Mesenchymal stem cell (in vitro differentiated cells and primary cell): ENCODE data around the gene IDI1.
"Not testable (repeated sequence)": the region's sequence is repeated elsewhere in the genome, so short reads cannot be mapped to it uniquely, and the experiment has no call there.

Experiments used
- DNase-seq: peaks from one replicate; pipeline ENCODE4 v3.0.0-alpha.2; 2013
- H2AFZ ChIP-seq: one replicate; pipeline ENCODE4 v1.6.1; 2013; ENCODE audit warnings: low read depth, mild to moderate bottlenecking, control low read depth, inconsistent platforms, low read length, moderate library complexity
- H2AK5ac ChIP-seq: 2 replicates; pipeline ENCODE4 v1.6.1; 2013; ENCODE audit warnings: low read length, moderate library complexity, mild to moderate bottlenecking, inconsistent platforms; ENCODE audit not compliant: severe bottlenecking
- H2BK120ac ChIP-seq: one replicate; pipeline ENCODE4 v1.6.1; 2013; ENCODE audit warnings: low read depth, mild to moderate bottlenecking, inconsistent platforms, low read length, moderate library complexity
- H2BK12ac ChIP-seq, 2 experiments: one replicate each; pipeline ENCODE4 v1.6.1; 2013; ENCODE audit warnings: inconsistent platforms in 2 of 2, low read length in 2 of 2, mild to moderate bottlenecking in 2 of 2, moderate library complexity in 2 of 2, control low read depth in 1 of 2
- H2BK15ac ChIP-seq: one replicate; pipeline ENCODE4 v1.6.1; 2013; ENCODE audit warnings: mild to moderate bottlenecking, low read depth, inconsistent platforms; ENCODE audit not compliant: poor library complexity, severe bottlenecking
- H2BK5ac ChIP-seq: 2 replicates; pipeline ENCODE4 v1.6.1; 2013; ENCODE audit warnings: low read depth, mild to moderate bottlenecking, low read length, control low read depth, inconsistent platforms; ENCODE audit not compliant: poor library complexity, severe bottlenecking
- H3K14ac ChIP-seq, 2 experiments: one replicate each; pipeline ENCODE4 v1.6.1; 2013; ENCODE audit warnings: inconsistent platforms in 2 of 2, low read length in 2 of 2, control low read depth in 1 of 2, mild to moderate bottlenecking in 1 of 2, moderate library complexity in 1 of 2
- H3K18ac ChIP-seq, 2 experiments: one replicate each; pipeline ENCODE4 v1.6.1; 2013; ENCODE audit warnings: inconsistent platforms in 2 of 2, low read length in 2 of 2, control low read depth in 1 of 2, low read depth in 1 of 2, mild to moderate bottlenecking in 1 of 2
- H3K23ac ChIP-seq, 2 experiments: one replicate each; pipeline ENCODE4 v1.6.1; 2013; ENCODE audit warnings: inconsistent platforms in 2 of 2, low read length in 2 of 2, mild to moderate bottlenecking in 2 of 2, moderate library complexity in 2 of 2, control low read depth in 1 of 2
- H3K27ac ChIP-seq: 2 replicates; pipeline ENCODE4 v1.5.1; 2013; ENCODE audit warnings: mild to moderate bottlenecking, moderate library complexity, low read length, control low read depth, inconsistent platforms; ENCODE audit not compliant: poor library complexity, severe bottlenecking
- H3K27me3 ChIP-seq, 2 experiments: 2 replicates each; pipeline versions ENCODE4 v1.6.1 to v1.7.0; 2013; ENCODE audit warnings: low read length in 2 of 2, mild to moderate bottlenecking in 2 of 2, moderate library complexity in 2 of 2, control low read depth in 1 of 2, inconsistent platforms in 1 of 2; ENCODE audit not compliant: control insufficient read depth in 1 of 2, insufficient read depth in 1 of 2
- H3K36me3 ChIP-seq, 2 experiments: 2 replicates each; pipeline versions ENCODE4 v1.6.1 to v1.7.0; 2013; ENCODE audit warnings: low read length in 2 of 2, control low read depth in 1 of 2, inconsistent platforms in 1 of 2, low read depth in 1 of 2, mild to moderate bottlenecking in 1 of 2; ENCODE audit not compliant: insufficient read depth in 2 of 2, control insufficient read depth in 1 of 2
- H3K4ac ChIP-seq, 2 experiments: one replicate each; pipeline ENCODE4 v1.6.1; 2013; ENCODE audit warnings: inconsistent platforms in 2 of 2, low read length in 2 of 2, mild to moderate bottlenecking in 2 of 2, moderate library complexity in 2 of 2, control low read depth in 1 of 2, low read depth in 1 of 2
- H3K4me1 ChIP-seq: 2 replicates; pipeline ENCODE4 v1.6.1; 2013; ENCODE audit warnings: low read depth, low read length, control low read depth; ENCODE audit not compliant: control insufficient read depth, insufficient read depth
- H3K4me2 ChIP-seq: 2 replicates; pipeline ENCODE4 v1.6.1; 2013; ENCODE audit warnings: low read length, mild to moderate bottlenecking, inconsistent platforms; ENCODE audit not compliant: poor library complexity, severe bottlenecking
- H3K4me3 ChIP-seq, 2 experiments: 2 replicates each; pipeline versions ENCODE4 v1.5.1 to v1.7.0; 2013; ENCODE audit warnings: low read length in 2 of 2, mild to moderate bottlenecking in 2 of 2, control low read depth in 1 of 2, low read depth in 1 of 2; ENCODE audit not compliant: insufficient read depth in 1 of 2
- H3K79me1 ChIP-seq: replicated peaks from 2 replicates; pipeline ENCODE4 v1.6.1; 2013; ENCODE audit warnings: mild to moderate bottlenecking, control low read depth, low read length, inconsistent platforms; ENCODE audit not compliant: poor library complexity, severe bottlenecking
- H3K9ac ChIP-seq: 2 replicates; pipeline ENCODE4 v1.7.0; 2013; ENCODE audit warnings: mild to moderate bottlenecking, low read length, moderate library complexity
- H3K9me3 ChIP-seq: 2 replicates; pipeline ENCODE4 v1.7.0; 2013; ENCODE audit warnings: mild to moderate bottlenecking, low read length; ENCODE audit not compliant: control insufficient read depth
- H4K8ac ChIP-seq: one replicate; pipeline ENCODE4 v1.6.1; 2013; ENCODE audit warnings: inconsistent platforms, mild to moderate bottlenecking, low read length, moderate library complexity
- H4K91ac ChIP-seq: one replicate; pipeline ENCODE4 v1.6.1; 2013; ENCODE audit warnings: mild to moderate bottlenecking, low read length, inconsistent platforms
- WGBS: methylation state at CpG from one replicate; pipeline ENCODE4 v1.1.7; 2013; ENCODE audit warnings: mixed read lengths; 5-methylcytosine and 5-hydroxymethylcytosine counted together

IDI1 gene

GRCh38 chr10:1011696-1012095 is 37.2 kb downstream of the IDI1 start:
- Histone ChIP-seq H3K14ac (no peak overlapping the region), H2BK120ac (no peak overlapping the region), H2AK5ac (no peak overlapping the region), H3K9me3 (no peaks in the 10 kb centered on the region), H2AFZ (no peak overlapping the region), H3K4me3 (no peak overlapping the region), H3K9ac (no peak overlapping the region), H4K91ac (no peak overlapping the region), H3K4me1 (no peaks in the 10 kb centered on the region), H4K8ac (no peak overlapping the region), H3K23ac (no peak overlapping the region), H3K27me3 (no peaks in the 10 kb centered on the region), H2BK12ac (no peak overlapping the region), H3K27ac (no peak overlapping the region), H2BK5ac (no peak overlapping the region), H3K4me2 (no peak overlapping the region), H3K18ac (no peak overlapping the region), H3K79me1 (peaks cover 35% of the 10 kb centered on the region), H3K4ac (no peak overlapping the region), H2BK15ac (no peak overlapping the region), H3K36me3 (peaks cover 72 to 92% of the 10 kb centered on the region in 2 experiments)
- no peak for DNase-seq
- 97% methylated on average over 16 of the region's 16 CpGs for WGBS

- H3K4ac ChIP-seq = no peak overlapping the region
- no peak overlapping the region for H3K4me2 ChIP-seq
- WGBS = 91% methylated on average over 7 of the region's 7 CpGs
These were observed 38.2 kb downstream of the IDI1 start for GRCh38 chr10:1010703-1011102.

GRCh38 chr10:1009947-1010346 is 39.0 kb downstream of the IDI1 start:
- H3K9ac ChIP-seq, H2AFZ ChIP-seq, H2BK15ac ChIP-seq, H3K27me3 ChIP-seq, DNase-seq, H3K27ac ChIP-seq, H3K4me3 ChIP-seq, H3K14ac ChIP-seq, H3K9me3 ChIP-seq, H3K18ac ChIP-seq, H4K8ac ChIP-seq, H2BK12ac ChIP-seq, H3K4me2 ChIP-seq, H3K4me1 ChIP-seq, H2BK5ac ChIP-seq, H4K91ac ChIP-seq, H2BK120ac ChIP-seq, H3K23ac ChIP-seq, H3K4ac ChIP-seq, H2AK5ac ChIP-seq: not testable (repeated sequence)
- 73% methylated on average over 7 of the region's 8 CpGs for WGBS
- Histone ChIP-seq H3K36me3 (peaks cover 72 to 92% of the 10 kb centered on the region in 2 experiments), H3K79me1 (peaks cover 35% of the 10 kb centered on the region)

More at GRCh38 chr10:1010703-1011102, 38.2 kb downstream of the IDI1 start:
- H2BK120ac ChIP-seq = no peak overlapping the region
- DNase-seq = no peak
- no peak overlapping the region for H4K91ac ChIP-seq
- no peak overlapping the region for H3K9ac ChIP-seq
- H2BK12ac ChIP-seq = no peak overlapping the region
- H3K9me3 ChIP-seq = no peaks in the 10 kb centered on the region
- H3K27me3 ChIP-seq = no peaks in the 10 kb centered on the region
- no peak overlapping the region for H3K14ac ChIP-seq
- no peak overlapping the region for H2BK15ac ChIP-seq
- no peak overlapping the region for H3K23ac ChIP-seq
- no peak overlapping the region for H3K27ac ChIP-seq
- no peak overlapping the region for H4K8ac ChIP-seq
- no peak overlapping the region for H3K18ac ChIP-seq
- no peaks in the 10 kb centered on the region for H3K4me1 ChIP-seq
- H2AK5ac ChIP-seq = no peak overlapping the region
- H3K79me1 ChIP-seq = peaks cover 34% of the 10 kb centered on the region
- H3K36me3 ChIP-seq = peaks cover 74 to 92% of the 10 kb centered on the region in 2 experiments
- no peak overlapping the region for H2AFZ ChIP-seq
- no peak overlapping the region for H3K4me3 ChIP-seq
- H2BK5ac ChIP-seq = no peak overlapping the region

GRCh38 chr10:1009071-1009494 is 39.8 kb downstream of the IDI1 start:
- no peak overlapping the region for H3K4me2 ChIP-seq
- H3K23ac ChIP-seq = no peak overlapping the region
- no peak overlapping the region for H2AK5ac ChIP-seq
- no peak overlapping the region for H3K18ac ChIP-seq
- 93% methylated on average over 9 of the region's 9 CpGs for WGBS
- H2BK120ac ChIP-seq = no peak overlapping the region
- H3K36me3 ChIP-seq = peaks cover 73 to 93% of the 10 kb centered on the region in 2 experiments
- no peak overlapping the region for H3K9ac ChIP-seq
- peaks cover 39% of the 10 kb centered on the region for H3K79me1 ChIP-seq
- H2AFZ ChIP-seq = no peak overlapping the region
- H3K4me1 ChIP-seq = no peaks in the 10 kb centered on the region
- H3K4me3 ChIP-seq = no peak overlapping the region
- DNase-seq = no peak
- H3K9me3 ChIP-seq = no peaks in the 10 kb centered on the region
- H3K14ac ChIP-seq = no peak overlapping the region
- H4K8ac ChIP-seq = peak overlapping the region; percentile 14
- H2BK5ac ChIP-seq = no peak overlapping the region
- no peak overlapping the region for H2BK12ac ChIP-seq
- H4K91ac ChIP-seq = no peak overlapping the region
- no peaks in the 10 kb centered on the region for H3K27me3 ChIP-seq
- no peak overlapping the region for H3K27ac ChIP-seq
- no peak overlapping the region for H3K4ac ChIP-seq
- H2BK15ac ChIP-seq = no peak overlapping the region
